ENCODE results near the gene CCNJL.

DNA sequence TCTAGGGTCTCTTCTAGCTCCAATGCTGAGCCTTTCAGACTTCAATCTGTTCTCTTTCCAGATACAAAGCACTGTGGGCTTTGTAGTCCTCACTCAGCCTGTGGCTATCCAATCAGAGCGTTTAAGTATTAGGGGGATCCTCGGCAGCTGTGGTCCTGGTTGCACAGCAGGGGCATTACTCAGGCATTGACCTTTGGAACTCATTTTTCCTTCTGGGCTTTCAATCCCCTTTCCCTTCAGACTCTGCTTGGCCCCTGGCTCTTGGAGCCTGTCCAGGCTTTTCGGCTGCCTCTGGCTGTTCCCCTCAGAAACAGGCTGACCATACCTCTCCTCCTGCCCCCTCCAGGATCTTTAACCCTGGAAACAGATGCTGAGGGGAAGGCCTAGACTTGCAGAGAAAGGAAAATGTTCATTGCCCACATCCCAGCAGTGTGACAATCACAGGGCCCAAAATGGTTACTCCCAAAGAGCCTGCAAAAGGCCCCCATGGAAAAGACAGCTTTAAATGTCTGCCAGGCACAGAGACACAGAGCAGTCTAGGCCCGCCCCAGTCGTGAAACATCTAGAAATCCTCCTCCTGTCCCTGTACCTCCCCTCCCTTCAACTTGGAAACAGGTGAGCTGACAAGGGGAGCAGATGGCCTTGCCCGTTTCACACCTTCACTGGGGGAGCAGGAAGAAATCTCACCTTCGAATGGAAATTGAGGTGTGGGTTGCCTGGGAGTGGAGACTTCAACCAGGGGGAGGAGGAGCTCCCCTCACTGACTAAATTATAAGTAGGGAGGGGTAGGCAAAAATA, 44.4 kb upstream of the CCNJL start:
- no peak for TF ChIP-seq EZH2 (IDR thresholded peaks at IDR 0.05; ENCODE audit: low read length)
- TF ChIP-seq, protein P1, sequence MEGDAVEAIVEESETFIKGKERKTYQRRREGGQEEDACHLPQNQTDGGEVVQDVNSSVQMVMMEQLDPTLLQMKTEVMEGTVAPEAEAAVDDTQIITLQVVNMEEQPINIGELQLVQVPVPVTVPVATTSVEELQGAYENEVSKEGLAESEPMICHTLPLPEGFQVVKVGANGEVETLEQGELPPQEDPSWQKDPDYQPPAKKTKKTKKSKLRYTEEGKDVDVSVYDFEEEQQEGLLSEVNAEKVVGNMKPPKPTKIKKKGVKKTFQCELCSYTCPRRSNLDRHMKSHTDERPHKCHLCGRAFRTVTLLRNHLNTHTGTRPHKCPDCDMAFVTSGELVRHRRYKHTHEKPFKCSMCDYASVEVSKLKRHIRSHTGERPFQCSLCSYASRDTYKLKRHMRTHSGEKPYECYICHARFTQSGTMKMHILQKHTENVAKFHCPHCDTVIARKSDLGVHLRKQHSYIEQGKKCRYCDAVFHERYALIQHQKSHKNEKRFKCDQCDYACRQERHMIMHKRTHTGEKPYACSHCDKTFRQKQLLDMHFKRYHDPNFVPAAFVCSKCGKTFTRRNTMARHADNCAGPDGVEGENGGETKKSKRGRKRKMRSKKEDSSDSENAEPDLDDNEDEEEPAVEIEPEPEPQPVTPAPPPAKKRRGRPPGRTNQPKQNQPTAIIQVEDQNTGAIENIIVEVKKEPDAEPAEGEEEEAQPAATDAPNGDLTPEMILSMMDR (optimal IDR thresholded peaks at IDR 0.05 in 1 of 3, IDR thresholded peaks at IDR 0.05 in 1 of 3, conservative IDR thresholded peaks at IDR 0.05 in 1 of 3; ENCODE audit: extremely low read depth in 1 of 3, insufficient read depth in 2 of 3, low read length in 3 of 3) = no peak

All from keratinocyte (primary cell).